A673 (cell line): ENCODE data around the gene KRTAP5-3. TPM values are rescaled to one million over a fixed set of nuclear protein-coding genes. Genes with fewer than 3 reads are reported as not detected.

ENCODE experiments used
- BruUV-seq: library from RNA; stranded (reverse); fragments of 400-500 nt; replicated peaks from 2 replicates; lab custom pipeline; 2021; lab: Mats Ljungman, UMichigan
- CTCF ChIA-PET: fragments of 300-600 bp; sonication (Branson Sonifier 250); formaldehyde crosslinking; loops from one replicate; lab custom pipeline; 2022; ENCODE audit warnings: antibody characterized with exemption; lab: Charles Lee
- POLR2A ChIA-PET: fragments of 300-600 bp; sonication (Branson Sonifier 250); formaldehyde crosslinking; loops from one replicate; lab custom pipeline; 2022; ENCODE audit warnings: antibody characterized with exemption; ENCODE audit not compliant: low non-redundant PET; lab: Charles Lee
- DNase-seq: peaks from one replicate; pipeline ENCODE4 v3.0.0-alpha.2; 2015; ENCODE audit warnings: low spot score
- H3K27ac ChIP-seq: fragments of 200-600 bp; sonication (generic); 2 replicates; pipeline ENCODE4 v1.5.1; 2016; ENCODE audit warnings: mixed run types, low read depth, mild to moderate bottlenecking, mixed read lengths, antibody characterized with exemption, low read length; ENCODE audit not compliant: poor library complexity, severe bottlenecking
- H3K27me3 ChIP-seq: fragments of 200-600 bp; sonication (generic); replicated peaks from 2 replicates; pipeline ENCODE4 v1.6.1; 2017; ENCODE audit warnings: mixed run types, low read depth, mild to moderate bottlenecking, mixed read lengths, antibody characterized with exemption, low read length; ENCODE audit not compliant: insufficient read depth, poor library complexity
- H3K36me3 ChIP-seq: fragments of 200-600 bp; sonication (generic); 2 replicates; pipeline ENCODE4 v1.6.1; 2016; ENCODE audit warnings: mixed run types, mild to moderate bottlenecking, mixed read lengths, antibody characterized with exemption, low read length; ENCODE audit not compliant: insufficient read depth, poor library complexity, severe bottlenecking
- H3K4me1 ChIP-seq: fragments of 200-600 bp; sonication (generic); 2 replicates; pipeline ENCODE4 v1.6.1; 2017; ENCODE audit warnings: mixed run types, mild to moderate bottlenecking, mixed read lengths, antibody characterized with exemption, low read length; ENCODE audit not compliant: insufficient read depth, poor library complexity, severe bottlenecking
- H3K4me3 ChIP-seq: fragments of 200-600 bp; sonication (generic); 2 replicates; pipeline ENCODE4 v1.5.1; 2016; ENCODE audit warnings: low read depth, mixed run types, mild to moderate bottlenecking, mixed read lengths, low read length; ENCODE audit not compliant: poor library complexity, severe bottlenecking
- H3K9me3 ChIP-seq: fragments of 200-600 bp; sonication (generic); 2 replicates; pipeline ENCODE4 v1.6.1; 2016; ENCODE audit warnings: mixed run types, low read depth, mild to moderate bottlenecking, mixed read lengths, antibody characterized with exemption, low read length; ENCODE audit not compliant: poor library complexity, severe bottlenecking
- CTCF ChIP-seq: fragments of 300-800, 200-600 bp; sonication (generic); conservative IDR thresholded peaks from 2 replicates; pipeline ENCODE4 v1.5.1; 2017; ENCODE audit warnings: low read depth, mild to moderate bottlenecking, antibody characterized with exemption, low read length, moderate library complexity, mixed read lengths
- EZH2 ChIP-seq: fragments of 200-600 bp; sonication (generic); IDR thresholded peaks from 2 replicates; pipeline ENCODE4 v1.6.1; 2017; ENCODE audit warnings: borderline replicate concordance, low read depth, mild to moderate bottlenecking, mixed read lengths, antibody characterized with exemption, low read length; ENCODE audit not compliant: poor library complexity, severe bottlenecking
- intact Hi-C: fragments of 100-400 bp; cut with micrococcal nuclease; formaldehyde crosslinking; loops from one replicate; pipeline ENCODE4 v1.10.0; 2022; ENCODE audit not compliant: unreplicated experiment
- total RNA-seq: library from RNA; stranded (reverse); gene quantifications from 2 replicates; pipeline ENCODE4 v1.2.3, GENCODE V29; 2021

KRTAP5-3 gene
- total RNA-seq, 1 experiment from 2014 or later: not detected

- H3K4me1 ChIP-seq: no peaks in the 10 kb centered on the region
- H3K36me3 ChIP-seq: no peaks in the 10 kb centered on the region
- CTCF ChIA-PET: no interaction called here
- no peak for DNase-seq
- no peak for TF ChIP-seq EZH2
- no peak for TF ChIP-seq CTCF
- H3K27me3 ChIP-seq: peaks cover 10% of the 10 kb centered on the region
- BruUV-seq: no TSS peak
- no peaks in the 10 kb centered on the region for H3K9me3 ChIP-seq
- no peak overlapping the region for H3K27ac ChIP-seq
- no peak overlapping the region for H3K4me3 ChIP-seq
- POLR2A ChIA-PET: no interaction called here
- intact Hi-C loops: no loop called here
Observed at GRCh38 chr11:1655168-1656060, 47.2 kb upstream of the KRTAP5-3 start.

- no peak for TF ChIP-seq CTCF
- TF ChIP-seq EZH2: no peak
- BruUV-seq: no TSS peak
- ChIA-PET POLR2A (no interaction called here), CTCF (no interaction called here)
- no peak for DNase-seq
- intact Hi-C loops: no loop called here
- Histone ChIP-seq H3K36me3 (no peaks in the 10 kb centered on the region), H3K4me1 (no peaks in the 10 kb centered on the region), H3K4me3 (no peak overlapping the region), H3K27ac (no peak overlapping the region), H3K27me3 (peaks cover 4% of the 10 kb centered on the region), H3K9me3 (no peaks in the 10 kb centered on the region)
Observed at GRCh38 chr11:1654388-1655167, 46.3 kb upstream of the KRTAP5-3 start.

- no peak for DNase-seq
- H3K4me1 ChIP-seq: no peaks in the 10 kb centered on the region
- no peaks in the 10 kb centered on the region for H3K9me3 ChIP-seq
- H3K36me3 ChIP-seq: no peaks in the 10 kb centered on the region
- H3K4me3 ChIP-seq: no peak overlapping the region
- no TSS peak for BruUV-seq
- TF ChIP-seq CTCF (no peak), EZH2 (no peak)
- no peak overlapping the region for H3K27ac ChIP-seq
- intact Hi-C loops: loop anchor here (2.0 kb wide), 1 partner anchor 179 kb away; no protein-coding TSS in a partner anchor
- no peaks in the 10 kb centered on the region for H3K27me3 ChIP-seq
- ChIA-PET POLR2A (no interaction called here), CTCF (interaction anchor here (1.3 to 1.8 kb wide), 4 partner anchors 40 to 502 kb away, joined by 8 to 29 read pairs (median 15); partner anchors contain the start of gene SYT8)
Observed at GRCh38 chr11:1653541-1654387, 45.5 kb upstream of the KRTAP5-3 start.
